GM18861 (cell line): ENCODE measurements around the gene SAMD11.

Experiments used
- ATAC-seq: cut with Tn5 transposase; IDR thresholded peaks from one replicate; pipeline ENCODE4 v1.9.1; 2021; ENCODE audit not compliant: unreplicated experiment

The SAMD11 gene

DNA sequence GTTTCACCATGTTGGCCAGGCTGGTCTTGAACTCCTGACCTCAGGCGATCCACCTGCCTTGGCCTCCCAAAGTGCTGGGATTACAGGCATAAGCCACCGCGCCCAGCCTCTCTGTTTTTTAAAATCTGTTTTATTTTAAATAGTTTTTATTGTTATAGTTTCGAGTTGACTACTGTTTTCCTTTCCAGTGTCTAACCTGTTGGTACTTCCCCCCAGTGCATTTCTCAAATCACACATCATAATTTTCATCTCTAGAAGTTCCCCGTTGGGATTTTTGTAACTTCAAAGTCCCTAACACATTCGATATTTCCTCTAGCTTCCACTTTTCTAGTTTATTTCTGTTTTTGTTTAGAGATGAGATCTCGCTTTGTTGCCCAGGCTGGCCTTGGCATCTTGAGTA, 68.6 kb downstream of the SAMD11 start:
- ATAC-seq: no peak

DNA sequence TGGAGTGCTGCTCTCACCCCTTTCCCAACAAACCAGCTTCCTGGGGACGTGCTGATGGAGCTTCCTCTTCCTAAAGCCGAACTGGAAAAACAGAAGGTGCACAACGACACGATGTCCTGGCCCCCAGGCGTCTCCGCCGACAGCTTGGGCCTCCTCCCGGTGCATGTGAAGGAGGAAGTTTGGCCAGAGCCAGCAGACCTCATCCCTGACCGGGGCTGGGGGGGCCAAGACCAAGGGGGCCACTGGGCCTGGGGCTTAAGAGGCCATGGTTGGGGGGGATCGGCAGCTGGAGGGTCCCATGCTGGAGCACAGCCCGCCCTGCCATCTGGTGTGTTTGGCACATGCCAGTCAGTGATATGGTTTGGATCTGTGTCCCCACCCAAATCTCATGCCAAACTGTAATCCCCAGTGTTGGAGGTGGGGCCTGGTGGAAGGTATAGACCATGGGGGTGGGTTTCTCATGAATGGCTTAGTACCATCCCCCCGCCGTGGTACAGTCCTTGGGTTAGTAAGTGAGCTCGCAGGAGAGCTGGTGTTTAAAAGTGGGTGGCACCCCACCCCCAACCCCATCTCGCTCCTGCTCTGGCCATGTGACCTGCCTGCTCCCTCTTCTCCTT, 69.8 kb downstream of the SAMD11 start:
- ATAC-seq: no peak
